Caco-2 (cell line): ENCODE data around the gene ARHGAP24. TPM values are rescaled to one million over a fixed set of nuclear protein-coding genes. Genes with fewer than 3 reads are reported as not detected.
"Not testable (repeated sequence)": the region's sequence is repeated elsewhere in the genome, so short reads cannot be mapped to it uniquely, and the experiment has no call there.

Experiments used
- BruUV-seq: library from RNA; stranded (reverse); fragments of 400-500 nt; replicated peaks from 2 replicates; lab custom pipeline; 2021; lab: Mats Ljungman, UMichigan
- CTCF ChIA-PET: fragments of 300-600 bp; sonication (Branson Sonifier 250); formaldehyde crosslinking; loops from one replicate; lab custom pipeline; 2022; ENCODE audit warnings: antibody characterized with exemption; lab: Charles Lee
- POLR2A ChIA-PET: fragments of 300-600 bp; sonication (Branson Sonifier 250); formaldehyde crosslinking; loops from one replicate; lab custom pipeline; 2022; ENCODE audit warnings: antibody characterized with exemption; lab: Charles Lee
- DNase-seq, 2 experiments: peaks; one replicate each; pipeline versions ENCODE4 v3.0.0 to v3.0.0-alpha.2; 2020 to 2022
- H3K27me3 ChIP-seq: replicated peaks from 2 replicates; pipeline ENCODE4 v1.6.0; 2011; ENCODE audit warnings: low read length; ENCODE audit not compliant: control insufficient read depth, insufficient read depth
- H3K36me3 ChIP-seq: 2 replicates; pipeline ENCODE4 v1.5.1; 2011; ENCODE audit warnings: low read length; ENCODE audit not compliant: control insufficient read depth, insufficient read depth
- H3K4me1 ChIP-seq: fragments of 250-450 bp; sonication (Bioruptor Pico); 2 replicates; pipeline ENCODE4 v1.5.1; 2020; ENCODE audit warnings: mild to moderate bottlenecking
- H3K4me3 ChIP-seq: 2 replicates; pipeline ENCODE4 v1.5.1; 2011; ENCODE audit warnings: low read depth, mild to moderate bottlenecking, control low read depth, low read length
- H3K9me3 ChIP-seq: fragments of 250-450 bp; sonication (Bioruptor Pico); 2 replicates; pipeline ENCODE4 v1.5.1; 2020; ENCODE audit warnings: mild to moderate bottlenecking, moderate library complexity
- H3K27ac Mint-ChIP-seq: one replicate; pipeline ENCODE4 v1.8.0; 2022; ENCODE audit warnings: mixed read lengths; ENCODE audit not compliant: unreplicated experiment
- H3K27me3 Mint-ChIP-seq: one replicate; pipeline ENCODE4 v1.8.0; 2022; ENCODE audit warnings: mixed read lengths; ENCODE audit not compliant: insufficient read depth, unreplicated experiment
- H3K36me3 Mint-ChIP-seq: one replicate; pipeline ENCODE4 v1.8.0; 2022; ENCODE audit warnings: mild to moderate bottlenecking, mixed read lengths; ENCODE audit not compliant: insufficient read depth, unreplicated experiment
- H3K4me1 Mint-ChIP-seq: one replicate; pipeline ENCODE4 v1.8.0; 2022; ENCODE audit warnings: low read depth, mixed read lengths; ENCODE audit not compliant: unreplicated experiment
- H3K4me3 Mint-ChIP-seq: one replicate; pipeline ENCODE4 v1.8.0; 2022; ENCODE audit warnings: mild to moderate bottlenecking, moderate library complexity, mixed read lengths; ENCODE audit not compliant: unreplicated experiment
- H3K9me3 Mint-ChIP-seq: one replicate; pipeline ENCODE4 v1.8.0; 2022; ENCODE audit warnings: mixed read lengths; ENCODE audit not compliant: unreplicated experiment
- intact Hi-C: fragments of 100-400 bp; cut with micrococcal nuclease; formaldehyde crosslinking; loops from one replicate; pipeline ENCODE4 v1.10.0; 2022; ENCODE audit not compliant: unreplicated experiment
- total RNA-seq: library from RNA; stranded (reverse); gene quantifications from 2 replicates; pipeline ENCODE4 v1.2.3, GENCODE V29; 2022
- TF ChIP-seq, protein P1 (sequence below), 2 experiments: fragments of 200-600 bp in 1 of 2; IDR thresholded peaks; 1 replicate in 1 of 2; 2 replicates in 1 of 2; pipeline versions ENCODE4 v1.5.1 to v1.8.0; 2011 to 2022; ENCODE audit warnings: antibody characterized with exemption in 1 of 2, control low read depth in 1 of 2, inconsistent platforms in 1 of 2, low read depth in 1 of 2, low read length in 1 of 2, mild to moderate bottlenecking in 1 of 2, moderate library complexity in 1 of 2; ENCODE audit not compliant: insufficient read depth in 1 of 2, severe bottlenecking in 1 of 2, unreplicated experiment in 1 of 2

ARHGAP24 gene
- total RNA-seq, 1 experiment from 2014 or later = 2.8 TPM

DNA sequence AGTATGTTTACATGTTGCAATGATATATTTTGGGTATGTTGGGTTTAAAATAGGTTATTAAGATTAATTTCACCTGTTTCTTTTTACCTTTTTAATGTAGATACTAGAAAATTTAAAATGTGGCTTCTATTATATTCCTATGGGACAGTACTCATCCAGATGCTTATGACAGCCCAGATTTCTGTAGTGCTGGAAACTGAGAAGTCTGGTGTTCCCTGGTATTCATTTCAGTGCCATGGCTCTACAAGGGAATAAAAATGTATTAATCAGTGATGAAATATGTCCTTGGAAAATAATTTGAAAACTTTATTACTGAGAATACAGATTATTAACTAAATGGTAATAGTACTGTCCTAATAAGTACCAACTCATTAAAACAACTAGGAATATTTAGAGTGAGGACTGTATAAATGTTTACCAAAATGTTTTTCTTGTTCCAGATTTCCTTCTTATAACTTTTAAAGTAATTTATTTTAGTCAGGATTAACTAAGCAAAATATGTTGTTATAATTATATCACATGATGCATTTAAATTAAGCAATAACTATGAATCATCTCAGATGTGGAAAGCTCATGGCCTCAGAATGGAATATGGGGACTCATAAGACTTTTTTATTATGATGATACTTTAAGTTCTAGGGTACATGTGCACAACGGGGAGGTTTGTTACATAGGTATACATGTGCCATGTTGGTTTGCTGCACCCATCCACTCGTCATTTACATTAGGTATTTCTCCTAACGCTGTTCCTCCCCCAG, 25.3 kb downstream of the ARHGAP24 start:
- Histone ChIP-seq H3K27me3 (no peaks in the 10 kb centered on the region), H3K36me3 (no peaks in the 10 kb centered on the region), H3K4me1 (no peaks in the 10 kb centered on the region), H3K9me3 (no peaks in the 10 kb centered on the region), H3K4me3 (no peak overlapping the region)
- TF ChIP-seq, protein P1, sequence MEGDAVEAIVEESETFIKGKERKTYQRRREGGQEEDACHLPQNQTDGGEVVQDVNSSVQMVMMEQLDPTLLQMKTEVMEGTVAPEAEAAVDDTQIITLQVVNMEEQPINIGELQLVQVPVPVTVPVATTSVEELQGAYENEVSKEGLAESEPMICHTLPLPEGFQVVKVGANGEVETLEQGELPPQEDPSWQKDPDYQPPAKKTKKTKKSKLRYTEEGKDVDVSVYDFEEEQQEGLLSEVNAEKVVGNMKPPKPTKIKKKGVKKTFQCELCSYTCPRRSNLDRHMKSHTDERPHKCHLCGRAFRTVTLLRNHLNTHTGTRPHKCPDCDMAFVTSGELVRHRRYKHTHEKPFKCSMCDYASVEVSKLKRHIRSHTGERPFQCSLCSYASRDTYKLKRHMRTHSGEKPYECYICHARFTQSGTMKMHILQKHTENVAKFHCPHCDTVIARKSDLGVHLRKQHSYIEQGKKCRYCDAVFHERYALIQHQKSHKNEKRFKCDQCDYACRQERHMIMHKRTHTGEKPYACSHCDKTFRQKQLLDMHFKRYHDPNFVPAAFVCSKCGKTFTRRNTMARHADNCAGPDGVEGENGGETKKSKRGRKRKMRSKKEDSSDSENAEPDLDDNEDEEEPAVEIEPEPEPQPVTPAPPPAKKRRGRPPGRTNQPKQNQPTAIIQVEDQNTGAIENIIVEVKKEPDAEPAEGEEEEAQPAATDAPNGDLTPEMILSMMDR (IDR thresholded peaks at IDR 0.05; ENCODE audit: insufficient read depth in 1 of 2, low read depth in 1 of 2, low read length in 1 of 2, severe bottlenecking in 1 of 2, unreplicated experiment in 1 of 2) = no peak
- intact Hi-C loops = no loop called here
- no peak overlapping the region for H3K4me3 Mint-ChIP-seq
- POLR2A ChIA-PET = no interaction called here
- H3K36me3 Mint-ChIP-seq = no peaks in the 10 kb centered on the region
- BruUV-seq = no TSS peak
- peaks cover 2% of the 10 kb centered on the region for H3K27me3 Mint-ChIP-seq
- DNase-seq = no peak
- CTCF ChIA-PET = no interaction called here
- H3K4me1 Mint-ChIP-seq = peaks cover 11% of the 10 kb centered on the region
- peaks cover 5% of the 10 kb centered on the region for H3K9me3 Mint-ChIP-seq
- no peak overlapping the region for H3K27ac Mint-ChIP-seq

DNA sequence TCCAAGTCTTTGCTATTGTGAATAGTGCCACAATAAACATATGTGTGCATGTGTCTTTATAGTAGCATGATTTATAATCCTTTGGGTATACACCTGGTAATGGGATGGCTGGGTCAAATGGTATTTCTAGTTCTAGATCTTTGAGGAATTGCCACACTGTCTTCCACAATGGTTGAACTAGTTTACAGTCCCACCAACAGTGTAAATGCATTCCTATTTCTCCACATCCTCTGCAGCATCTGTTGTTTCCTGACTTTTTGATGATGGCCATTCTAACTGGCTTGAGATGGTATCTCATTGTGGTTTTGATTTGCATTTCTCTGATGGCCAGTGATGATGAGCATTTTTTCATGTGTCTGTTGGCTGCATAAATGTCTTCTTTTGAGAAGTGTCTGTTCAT, 26.2 kb downstream of the ARHGAP24 start:
- intact Hi-C loops, POLR2A ChIA-PET, CTCF ChIA-PET: not testable (repeated sequence)

DNA sequence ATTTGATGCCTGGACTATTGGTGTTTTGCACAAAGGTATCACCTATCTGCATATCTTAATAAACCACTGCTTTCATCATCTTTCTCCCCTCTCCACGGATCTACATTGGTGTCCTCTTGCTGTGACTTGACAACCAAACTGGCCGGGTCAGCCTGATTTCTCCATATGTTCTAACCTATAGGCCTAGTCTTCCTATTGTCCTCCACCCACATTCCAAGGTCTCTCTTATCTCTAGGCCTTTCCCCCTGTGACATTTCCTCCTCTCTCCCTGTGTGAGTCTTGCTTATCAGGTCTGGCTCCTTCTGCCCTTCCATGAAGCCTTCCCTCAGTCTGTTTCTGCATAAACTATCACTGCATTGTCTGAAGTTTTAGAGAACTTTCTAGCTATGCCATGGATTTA, 33.7 kb downstream of the ARHGAP24 start:
- no TSS peak for BruUV-seq
- POLR2A ChIA-PET = no interaction called here

More for the DNA sequence above, 26.2 kb downstream of the ARHGAP24 start:
- not testable (repeated sequence) for H3K9me3 Mint-ChIP-seq, H3K27me3 Mint-ChIP-seq, H3K36me3 Mint-ChIP-seq, DNase-seq, H3K36me3 ChIP-seq, BruUV-seq, H3K4me1 ChIP-seq, H3K27me3 ChIP-seq, H3K9me3 ChIP-seq, H3K4me1 Mint-ChIP-seq, H3K27ac Mint-ChIP-seq, H3K4me3 ChIP-seq, H3K4me3 Mint-ChIP-seq

More for the DNA sequence above, 33.7 kb downstream of the ARHGAP24 start:
- H3K4me3 ChIP-seq = no peak overlapping the region
- Mint-ChIP-seq H3K36me3 (no peaks in the 10 kb centered on the region), H3K4me1 (peaks cover 8% of the 10 kb centered on the region), H3K27ac (peak overlapping the region; percentile 7), H3K9me3 (peaks cover 10% of the 10 kb centered on the region), H3K27me3 (peaks cover 1% of the 10 kb centered on the region), H3K4me3 (peak overlapping the region; percentile 9)
- no peaks in the 10 kb centered on the region for H3K9me3 ChIP-seq
- intact Hi-C loops = loop anchor here (2.0 to 5.0 kb wide), 2 partner anchors 34 to 91 kb away; partner anchors contain the start of gene ARHGAP24
- DNase-seq = peak; percentile 36 to 47
- peaks cover 8% of the 10 kb centered on the region; the same call in 1 of the 2 replicates for H3K4me1 ChIP-seq
- CTCF ChIA-PET = no interaction called here
- H3K27me3 ChIP-seq = no peaks in the 10 kb centered on the region
- TF ChIP-seq, protein P1 (IDR thresholded peaks at IDR 0.05; ENCODE audit: insufficient read depth in 1 of 2, low read depth in 1 of 2, low read length in 1 of 2, severe bottlenecking in 1 of 2, unreplicated experiment in 1 of 2) = no peak
- H3K36me3 ChIP-seq = no peaks in the 10 kb centered on the region
